Measurements from ENCODE around the gene PALMD. TPM values are rescaled to one million over a fixed set of nuclear protein-coding genes. Genes with fewer than 3 reads are reported as not detected.

The PALMD gene
- total RNA-seq, 4 donors from 2014 or later: 60.7 to 254 (median 79.1) TPM

DNA sequence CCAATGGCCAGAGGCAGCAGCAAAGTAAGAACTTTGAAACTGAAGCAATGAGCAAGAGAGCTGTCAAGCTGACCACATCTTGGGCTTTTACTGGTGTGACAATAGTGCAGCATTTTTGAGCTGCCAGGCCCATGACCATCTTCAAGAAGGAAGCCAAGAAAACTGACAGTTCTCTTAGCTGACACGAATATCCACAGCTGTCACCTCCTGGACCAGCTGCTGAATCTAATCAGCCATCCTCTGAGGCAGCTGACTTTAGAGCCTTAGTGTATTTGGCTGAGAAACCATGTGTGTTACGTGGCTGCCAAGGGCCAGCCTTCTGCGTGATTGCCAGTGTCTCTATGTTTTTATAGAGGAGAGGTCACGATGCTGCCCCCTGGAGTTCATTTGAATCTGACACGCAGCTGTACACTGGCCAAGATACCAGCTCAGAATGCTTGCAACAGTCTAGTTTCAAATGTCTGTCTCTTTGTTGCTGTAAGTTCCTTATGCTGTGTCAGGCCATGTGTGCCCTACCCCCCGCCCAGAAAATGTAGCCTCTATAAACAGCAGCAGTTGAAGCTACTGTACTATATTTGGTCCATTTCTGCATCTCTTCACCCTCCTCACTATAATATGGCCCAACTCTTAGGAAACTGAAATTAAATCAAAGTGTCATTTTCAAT, 39.7 kb downstream of the PALMD start:
- H3K27me3 ChIP-seq: no peaks in the 10 kb centered on the region
- peak overlapping the region; percentile 79 to 97 (median 90) for H3K27ac ChIP-seq
- H3K36me3 ChIP-seq: peaks cover 0 to 42% of the 10 kb centered on the region in 2 donors
- no peak overlapping the region for H3K4me3 ChIP-seq
- intact Hi-C loops (cut with DNase I; ENCODE audit: low total_unique reads) (loop anchor here (1.0 to 5.0 kb wide), 3 partner anchors 23 to 132 kb away; partner anchors contain the start of gene PALMD), in situ Hi-C loops (cut with MboI; ENCODE audit: low sequenced_read_pairs in 4 of 4) (no loop called here)
- ATAC-seq (peak; percentile 95 to 96), DNase-seq (peak; percentile 93 to 99)
- no peak for TF ChIP-seq POLR2A (IDR thresholded peaks at IDR 0.05)
- TF ChIP-seq CTCF (IDR thresholded peaks at IDR 0.05 in 4 of 5, conservative IDR thresholded peaks at IDR 0.05 in 1 of 5): peak; percentile 18 to 73 (median 64)
- H3K4me1 ChIP-seq: peaks cover 50 to 55% of the 10 kb centered on the region in 2 donors
- H3K9me3 ChIP-seq: no peaks in the 10 kb centered on the region

DNA sequence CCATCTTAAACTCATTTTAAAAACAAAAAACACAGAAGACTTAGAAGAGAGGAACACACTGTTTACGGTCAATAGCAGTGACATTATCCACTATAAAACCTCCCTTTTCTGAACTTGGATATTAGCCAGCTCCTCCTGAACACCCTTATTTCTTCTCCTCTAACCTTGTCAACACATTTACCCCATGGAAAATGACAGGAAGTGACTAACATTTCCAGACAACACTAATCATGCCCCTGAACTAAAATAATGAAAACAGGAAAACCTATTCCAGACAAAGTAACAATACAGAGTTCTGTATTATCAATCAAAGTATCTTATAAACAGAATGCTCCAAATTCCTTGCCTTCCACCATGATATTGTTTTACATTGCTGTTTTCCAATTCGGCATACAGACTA, 45.3 kb downstream of the PALMD start:
- Histone ChIP-seq H3K27me3 (no peaks in the 10 kb centered on the region), H3K4me1 (peaks cover 4 to 17% of the 10 kb centered on the region in 2 donors), H3K27ac (peak overlapping the region; percentile 22 to 91 (median 60)), H3K9me3 (no peaks in the 10 kb centered on the region), H3K4me3 (no peak overlapping the region), H3K36me3 (peaks cover 0 to 91% of the 10 kb centered on the region in 2 donors)
- TF ChIP-seq CTCF (IDR thresholded peaks at IDR 0.05 in 4 of 5, conservative IDR thresholded peaks at IDR 0.05 in 1 of 5): no peak
- no peak for TF ChIP-seq POLR2A (IDR thresholded peaks at IDR 0.05)
- intact Hi-C loops (cut with DNase I; ENCODE audit: low total_unique reads): no loop called here
- no peak for DNase-seq
- ATAC-seq: no peak
- in situ Hi-C loops (cut with MboI; ENCODE audit: low sequenced_read_pairs in 4 of 4): no loop called here

GRCh38 chr1:99696616-99697015, 50.7 kb downstream of the PALMD start:
- Histone ChIP-seq H3K36me3 (peaks cover 0 to 39% of the 10 kb centered on the region in 2 donors), H3K27me3 (no peaks in the 10 kb centered on the region), H3K9me3 (no peaks in the 10 kb centered on the region), H3K4me1 (peaks cover 0 to 10% of the 10 kb centered on the region in 2 donors), H3K27ac (no peak overlapping the region), H3K4me3 (no peak overlapping the region)
- TF ChIP-seq POLR2A (IDR thresholded peaks at IDR 0.05) (no peak), CTCF (IDR thresholded peaks at IDR 0.05 in 4 of 5, conservative IDR thresholded peaks at IDR 0.05 in 1 of 5) (no peak)
- ATAC-seq (peak; percentile 13 to 47), DNase-seq (no peak)
- in situ Hi-C loops (cut with MboI; ENCODE audit: low sequenced_read_pairs in 4 of 4): no loop called here
- intact Hi-C loops (cut with DNase I; ENCODE audit: low total_unique reads): no loop called here

- DNase-seq (no peak), ATAC-seq (no peak)
- no peak overlapping the region for H3K27ac ChIP-seq
- H3K4me3 ChIP-seq: no peak overlapping the region
- no peaks in the 10 kb centered on the region for H3K4me1 ChIP-seq
- no peaks in the 10 kb centered on the region for H3K27me3 ChIP-seq
- in situ Hi-C loops (cut with MboI; ENCODE audit: low sequenced_read_pairs in 4 of 4): no loop called here
- H3K9me3 ChIP-seq: no peaks in the 10 kb centered on the region
- peaks cover 0 to 29% of the 10 kb centered on the region in 2 donors for H3K36me3 ChIP-seq
- no peak for TF ChIP-seq POLR2A (IDR thresholded peaks at IDR 0.05)
- no peak for TF ChIP-seq CTCF (IDR thresholded peaks at IDR 0.05 in 4 of 5, conservative IDR thresholded peaks at IDR 0.05 in 1 of 5)
- intact Hi-C loops (cut with DNase I; ENCODE audit: low total_unique reads): no loop called here
These were observed 51.7 kb downstream of the PALMD start for GRCh38 chr1:99697580-99697979.
